K562 (cell line): ENCODE data around the gene NAV2. TPM values are rescaled to one million over a fixed set of nuclear protein-coding genes. Genes with fewer than 3 reads are reported as not detected.

Experiments used
- ATAC-seq: fragments of 200-7000 bp; cut with Tn5 transposase; 3 replicates; pipeline ENCODE4 v1.9.1; 2020; ENCODE audit warnings: moderate library complexity
- BruUV-seq: library from RNA; stranded (reverse); fragments of 400-500 nt; replicated peaks from 2 replicates; lab custom pipeline; 2021; lab: Mats Ljungman, UMichigan
- CTCF ChIA-PET: fragments of 300-600 bp; formaldehyde crosslinking; extraction: SDS; loops from one replicate; lab custom pipeline; 2021; ENCODE audit warnings: low intra/inter-chr PET ratio; lab: Yijun Ruan, JAX
- POLR2A ChIA-PET: fragments of 300-600, 350-650 bp; sonication (Branson Sonifier 250); formaldehyde crosslinking; extraction: SDS; loops from one replicate; lab custom pipeline; 2021; ENCODE audit warnings: antibody characterized with exemption, inconsistent platforms; lab: Yijun Ruan, JAX
- DNase-seq, 4 experiments: peaks; one replicate each; pipeline versions ENCODE4 v3.0.0 to v3.0.0-alpha.2; 2011 to 2018; ENCODE audit warnings: low spot score in 3 of 4, mixed read lengths in 3 of 4; ENCODE audit errors: extremely low read depth in 1 of 4
- FAIRE-seq: peaks from 2 replicates; lab custom pipeline; 2011; peaks lifted over from hg19 to GRCh38; lab: Jason Lieb, UNC
- H2AFZ ChIP-seq: 2 replicates; pipeline ENCODE4 v1.6.0; 2011; ENCODE audit warnings: low read depth, low read length, control low read depth, inconsistent platforms
- H3K27ac ChIP-seq: fragments of 200-600 bp; 3 replicates; pipeline ENCODE4 v1.8.0; 2011; ENCODE audit warnings: low read depth, mild to moderate bottlenecking, control low read depth, inconsistent platforms, low read length, moderate library complexity, mixed read lengths; ENCODE audit errors: extremely low read depth
- H3K27me3 ChIP-seq, 2 experiments: fragments of 300-600 bp in 1 of 2; 2 replicates in 1 of 2; 3 replicates in 1 of 2; pipeline versions ENCODE4 v1.6.0 to v1.8.0; 2011; ENCODE audit warnings: inconsistent platforms in 2 of 2, low read length in 2 of 2, mild to moderate bottlenecking in 1 of 2, mixed read lengths in 1 of 2, moderate library complexity in 1 of 2; ENCODE audit not compliant: control insufficient read depth in 2 of 2, insufficient read depth in 2 of 2
- H3K36me3 ChIP-seq: fragments of 300-600 bp; 3 replicates; pipeline ENCODE4 v1.8.0; 2011; ENCODE audit warnings: mild to moderate bottlenecking, low read length, inconsistent platforms; ENCODE audit not compliant: control insufficient read depth, insufficient read depth
- H3K4me1 ChIP-seq, 2 experiments: fragments of 200-600 bp in 1 of 2; replicated peaks in 1 of 2; 2 replicates in 1 of 2; 3 replicates in 1 of 2; pipeline versions ENCODE4 v1.5.1 to v1.8.0; 2011; ENCODE audit warnings: inconsistent platforms in 2 of 2, low read length in 2 of 2, mild to moderate bottlenecking in 1 of 2, mixed read lengths in 1 of 2, moderate library complexity in 1 of 2; ENCODE audit not compliant: control insufficient read depth in 2 of 2, insufficient read depth in 2 of 2
- H3K4me2 ChIP-seq: 2 replicates; pipeline ENCODE4 v1.6.1; 2011; ENCODE audit warnings: low read length, control low read depth, inconsistent platforms, mixed read lengths; ENCODE audit not compliant: insufficient read depth
- H3K4me3 ChIP-seq: fragments of 200-600 bp; sonication (generic), shearing (Covaris generic); 2 replicates; pipeline ENCODE4 v1.5.1; 2016; ENCODE audit warnings: control low read depth, inconsistent platforms
- H3K79me2 ChIP-seq: fragments of 200-600 bp; 3 replicates; pipeline ENCODE4 v1.8.0; 2011; ENCODE audit warnings: low read length, inconsistent platforms; ENCODE audit not compliant: control insufficient read depth, insufficient read depth
- H3K9ac ChIP-seq, 2 experiments: 2 replicates each; pipeline versions ENCODE4 v1.6.0 to v1.6.1; 2011; ENCODE audit warnings: low read depth in 2 of 2, low read length in 2 of 2, control low read depth in 1 of 2, inconsistent platforms in 1 of 2, mild to moderate bottlenecking in 1 of 2, mixed read lengths in 1 of 2; ENCODE audit not compliant: insufficient read depth in 1 of 2
- H3K9me1 ChIP-seq: one replicate; pipeline ENCODE4 v1.6.0; 2011; ENCODE audit warnings: inconsistent platforms, mild to moderate bottlenecking, low read length, moderate library complexity; ENCODE audit not compliant: control insufficient read depth, insufficient read depth
- H3K9me3 ChIP-seq: replicated peaks from 2 replicates; pipeline ENCODE4 v1.5.1; 2011; ENCODE audit warnings: low read depth, low read length, inconsistent platforms; ENCODE audit not compliant: control insufficient read depth, insufficient read depth
- H4K20me1 ChIP-seq: replicated peaks from 2 replicates; pipeline ENCODE4 v1.6.1; 2011; ENCODE audit warnings: low read length, inconsistent platforms, mixed read lengths; ENCODE audit not compliant: control insufficient read depth, insufficient read depth
- CHCHD3 ChIP-seq: fragments of 250-450 bp; sonication (Bioruptor Pico); IDR thresholded peaks from 2 replicates; pipeline ENCODE4 v2.1.2; 2022; ENCODE audit warnings: mild to moderate bottlenecking
- DACH1 ChIP-seq: fragments of 450-650 bp; IDR thresholded peaks from 2 replicates; pipeline ENCODE4 v1.6.1; 2018; ENCODE audit not compliant: partially characterized antibody
- HMG20A ChIP-seq: fragments of 450-650 bp; formaldehyde crosslinking; conservative IDR thresholded peaks from 2 replicates; pipeline ENCODE4 v1.4.0; 2020; ENCODE audit warnings: mild to moderate bottlenecking, mixed read lengths
- MEIS2 ChIP-seq: fragments of 450-650 bp; IDR thresholded peaks from 2 replicates; pipeline ENCODE4 v1.6.1; 2014; ENCODE audit warnings: mild to moderate bottlenecking; ENCODE audit not compliant: partially characterized antibody
- NFATC3 ChIP-seq: fragments of 450-650 bp; IDR thresholded peaks from 2 replicates; pipeline ENCODE4 v1.6.1; 2017; ENCODE audit warnings: mild to moderate bottlenecking
- SAFB2 ChIP-seq: fragments of 200-400 bp; formaldehyde crosslinking; IDR thresholded peaks from 2 replicates; pipeline ENCODE4 v1.6.1; 2018; ENCODE audit warnings: borderline replicate concordance, low read length, low read depth, moderate library complexity; ENCODE audit not compliant: severe bottlenecking
- ZBTB1 ChIP-seq: sonication (generic); formaldehyde crosslinking; IDR thresholded peaks from 2 replicates; pipeline ENCODE4 v1.8.1; 2023; ENCODE audit warnings: missing genetic modification reagents, low read depth, mild to moderate bottlenecking, borderline replicate concordance
- ZNF121 ChIP-seq: sonication (generic); formaldehyde crosslinking; conservative IDR thresholded peaks from 2 replicates; pipeline ENCODE4 v1.8.0; 2022; ENCODE audit warnings: missing genetic modification reagents
- ZNF717 ChIP-seq: fragments of 250-450 bp; sonication (Bioruptor Pico); IDR thresholded peaks from 2 replicates; pipeline ENCODE4 v1.5.0; 2021
- WGBS: fragments of 100-300 bp; shearing (Covaris generic); methylation state at CpG from one replicate; pipeline ENCODE4 v1.1.6; 2016; ENCODE audit warnings: low coverage, mixed read lengths; ENCODE audit not compliant: insufficient coverage; ENCODE audit errors: missing lambda C conversion rate; 5-methylcytosine and 5-hydroxymethylcytosine counted together
- in situ Hi-C: fragments of 300-500 bp; cut with MboI; formaldehyde crosslinking; loops from 4 replicates; pipeline ENCODE4 v1.15.0; 2018; ENCODE audit warnings: inconsistent platforms, mixed read lengths
- intact Hi-C: fragments of 100-400 bp; cut with micrococcal nuclease; formaldehyde crosslinking; loops from 2 replicates; pipeline ENCODE4 v1.14.2; 2022
- polyA plus RNA-seq, 8 experiments: library from polyadenylated mRNA; depleted of rRNA in 4 of 8; stranded (reverse) in 5 of 8; unstranded in 3 of 8; fragments of >200 nt; fragmentation: Nextera tagmentation in 2 of 8; fragmentation: Illumina TruSeq in 1 of 8; extraction: Ambion mirVana in 2 of 8; extraction: Trizol in 1 of 8; gene quantifications; 2 replicates each; pipeline versions ENCODE4 v1.2.1 to v1.2.3, GENCODE V29; 2011 to 2014; ENCODE audit warnings: inconsistent platforms in 1 of 8, missing spikeins in 1 of 8
- total RNA-seq, 7 experiments: library from RNA; depleted of rRNA in 6 of 7; stranded (reverse); fragments of >200 nt in 6 of 7; fragmentation: Illumina TruSeq in 2 of 7; extraction: Trizol in 2 of 7; gene quantifications; 2 replicates each; pipeline versions ENCODE4 v1.2.1 to v1.2.3, GENCODE V29; 2011 to 2021; ENCODE audit warnings: low replicate concordance in 1 of 7
- TF ChIP-seq, protein P1 (sequence below): fragments of 250-450 bp; sonication (Bioruptor Pico); IDR thresholded peaks from 2 replicates; pipeline ENCODE4 v1.4.0; 2020; ENCODE audit warnings: mild to moderate bottlenecking, moderate library complexity, borderline replicate concordance

Gene NAV2
- total and polyA plus RNA-seq, 9 of the 15 experiments (the other 6 are each of a cell fraction or from before 2014, with no cell fraction given): 0.03 to 0.35 (median 0.05) TPM

- Histone ChIP-seq H4K20me1 (no peaks in the 10 kb centered on the region; the same call in 1 of the 2 replicates), H3K4me2 (no peak overlapping the region), H3K27ac (no peak overlapping the region), H3K36me3 (no peaks in the 10 kb centered on the region), H3K9me3 (no peaks in the 10 kb centered on the region), H3K27me3 (peaks cover 0 to 15% of the 10 kb centered on the region in 2 experiments; a peak in 3 of 5 replicates), H3K79me2 (no peaks in the 10 kb centered on the region), H2AFZ (no peak overlapping the region), H3K9me1 (no peaks in the 10 kb centered on the region), H3K4me3 (no peak overlapping the region), H3K4me1 (no peaks in the 10 kb centered on the region), H3K9ac (no peak overlapping the region)
- in situ Hi-C loops: no loop called here
- BruUV-seq: no TSS peak
- WGBS: 0% methylated on average over 1 of the region's 1 CpG
- DNase-seq: no peak
- no peak for ATAC-seq
- ChIA-PET POLR2A (no interaction called here), CTCF (interaction anchor here (0.6 kb wide), 1 partner anchor 527 kb away, joined by 3 read pairs; no protein-coding TSS in a partner anchor)
- intact Hi-C loops: loop anchor here (5.0 kb wide), 1 partner anchor 91 kb away; no protein-coding TSS in a partner anchor
- no peak for FAIRE-seq
- TF ChIP-seq SAFB2 (no peak), DACH1 (no peak), MEIS2 (no peak), CHCHD3 (CRISPR knock-in tag) (no peak), HMG20A (CRISPR knock-in tag) (no peak), ZNF717 (CRISPR knock-in tag) (no peak), NFATC3 (no peak), ZNF121 (CRISPR knock-in tag) (no peak), ZBTB1 (CRISPR knock-in tag) (no peak)
- TF ChIP-seq, protein P1, sequence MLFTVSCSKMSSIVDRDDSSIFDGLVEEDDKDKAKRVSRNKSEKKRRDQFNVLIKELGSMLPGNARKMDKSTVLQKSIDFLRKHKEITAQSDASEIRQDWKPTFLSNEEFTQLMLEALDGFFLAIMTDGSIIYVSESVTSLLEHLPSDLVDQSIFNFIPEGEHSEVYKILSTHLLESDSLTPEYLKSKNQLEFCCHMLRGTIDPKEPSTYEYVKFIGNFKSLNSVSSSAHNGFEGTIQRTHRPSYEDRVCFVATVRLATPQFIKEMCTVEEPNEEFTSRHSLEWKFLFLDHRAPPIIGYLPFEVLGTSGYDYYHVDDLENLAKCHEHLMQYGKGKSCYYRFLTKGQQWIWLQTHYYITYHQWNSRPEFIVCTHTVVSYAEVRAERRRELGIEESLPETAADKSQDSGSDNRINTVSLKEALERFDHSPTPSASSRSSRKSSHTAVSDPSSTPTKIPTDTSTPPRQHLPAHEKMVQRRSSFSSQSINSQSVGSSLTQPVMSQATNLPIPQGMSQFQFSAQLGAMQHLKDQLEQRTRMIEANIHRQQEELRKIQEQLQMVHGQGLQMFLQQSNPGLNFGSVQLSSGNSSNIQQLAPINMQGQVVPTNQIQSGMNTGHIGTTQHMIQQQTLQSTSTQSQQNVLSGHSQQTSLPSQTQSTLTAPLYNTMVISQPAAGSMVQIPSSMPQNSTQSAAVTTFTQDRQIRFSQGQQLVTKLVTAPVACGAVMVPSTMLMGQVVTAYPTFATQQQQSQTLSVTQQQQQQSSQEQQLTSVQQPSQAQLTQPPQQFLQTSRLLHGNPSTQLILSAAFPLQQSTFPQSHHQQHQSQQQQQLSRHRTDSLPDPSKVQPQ (CRISPR knock-in tag): no peak
These were observed 98.7 kb downstream of the NAV2 start for GRCh38 chr11:19811380-19811779.
